Uterus (tissue), 4 donors: Measurements from ENCODE around the gene CD7. TPM values are rescaled to one million over a fixed set of nuclear protein-coding genes. Genes with fewer than 3 reads are reported as not detected.

Experiments
- DNase-seq, 2 donors: peaks; one replicate each; pipeline ENCODE4 v3.0.0-alpha.2; 2019 to 2020
- H3K27ac ChIP-seq, 2 donors: fragments of 200-600 bp; sonication (generic); 1 replicate in 1 of 2; 2 replicates in 1 of 2; pipeline ENCODE4 v1.5.1; 2016 to 2018
- H3K27me3 ChIP-seq, 2 donors: fragments of 200-600 bp; sonication (generic); one replicate each; pipeline ENCODE4 v1.5.1; 2018 to 2019; ENCODE audit warnings: control low read depth in 1 of 2
- H3K36me3 ChIP-seq, 2 donors: fragments of 200-600 bp; sonication (generic); one replicate each; pipeline ENCODE4 v1.5.1; 2019; ENCODE audit warnings: control low read depth in 1 of 2
- H3K4me1 ChIP-seq, 2 donors: fragments of 200-600 bp; sonication (generic); one replicate each; pipeline ENCODE4 v1.5.1; 2018 to 2019; ENCODE audit warnings: control low read depth in 1 of 2
- H3K4me3 ChIP-seq, 2 donors: fragments of 200-600 bp; sonication (generic); 1 replicate in 1 of 2; 2 replicates in 1 of 2; pipeline ENCODE4 v1.5.1; 2018 to 2019; ENCODE audit warnings: mild to moderate bottlenecking in 1 of 2
- H3K9me3 ChIP-seq, 2 donors: fragments of 200-600 bp; sonication (generic); one replicate each; pipeline ENCODE4 v1.5.1; 2019; ENCODE audit warnings: control low read depth in 1 of 2
- POLR2A ChIP-seq, 2 donors: fragments of 450-650 bp; IDR thresholded peaks; one replicate each; pipeline ENCODE4 v1.6.1; 2016; ENCODE audit warnings: antibody characterized with exemption in 2 of 2, mild to moderate bottlenecking in 1 of 2, moderate library complexity in 1 of 2
- intact Hi-C: fragments of 100-400 bp; cut with DNase I; formaldehyde crosslinking; loops from one replicate; pipeline ENCODE4 v1.15.1; 2023; ENCODE audit warnings: low total_unique reads
- total RNA-seq, 4 donors: library from RNA; depleted of rRNA in 3 of 4; stranded (reverse); fragments of >200 nt in 3 of 4; gene quantifications; one replicate each; pipeline versions ENCODE4 v1.1.0 to v1.2.4, GENCODE V29; 2014 to 2023
- TF ChIP-seq, protein P1 (sequence below), 4 experiments: fragments of 200-600 bp in 2 of 4; fragments of 450-650 bp in 2 of 4; sonication (generic) in 2 of 4; IDR thresholded peaks; one replicate each; pipeline ENCODE4 v1.5.1; 2016 to 2019; ENCODE audit warnings: antibody characterized with exemption in 4 of 4, mild to moderate bottlenecking in 2 of 4, moderate library complexity in 1 of 4
- donor health status: DM: yes; HTN: yes; CAD: no.

The CD7 gene
- total RNA-seq, 4 donors from 2014 or later, result 2.1 to 4.1 TPM; not detected in 2

- intact Hi-C loops, result no loop called here
- Histone ChIP-seq H3K27me3 (no peaks in the 10 kb centered on the region), H3K27ac (peak overlapping the region; percentile 99 to 100), H3K4me1 (peaks cover 0 to 24% of the 10 kb centered on the region in 2 donors), H3K36me3 (no peaks in the 10 kb centered on the region), H3K9me3 (no peaks in the 10 kb centered on the region), H3K4me3 (peak overlapping the region; percentile 96)
- no peak for DNase-seq
- TF ChIP-seq, protein P1, sequence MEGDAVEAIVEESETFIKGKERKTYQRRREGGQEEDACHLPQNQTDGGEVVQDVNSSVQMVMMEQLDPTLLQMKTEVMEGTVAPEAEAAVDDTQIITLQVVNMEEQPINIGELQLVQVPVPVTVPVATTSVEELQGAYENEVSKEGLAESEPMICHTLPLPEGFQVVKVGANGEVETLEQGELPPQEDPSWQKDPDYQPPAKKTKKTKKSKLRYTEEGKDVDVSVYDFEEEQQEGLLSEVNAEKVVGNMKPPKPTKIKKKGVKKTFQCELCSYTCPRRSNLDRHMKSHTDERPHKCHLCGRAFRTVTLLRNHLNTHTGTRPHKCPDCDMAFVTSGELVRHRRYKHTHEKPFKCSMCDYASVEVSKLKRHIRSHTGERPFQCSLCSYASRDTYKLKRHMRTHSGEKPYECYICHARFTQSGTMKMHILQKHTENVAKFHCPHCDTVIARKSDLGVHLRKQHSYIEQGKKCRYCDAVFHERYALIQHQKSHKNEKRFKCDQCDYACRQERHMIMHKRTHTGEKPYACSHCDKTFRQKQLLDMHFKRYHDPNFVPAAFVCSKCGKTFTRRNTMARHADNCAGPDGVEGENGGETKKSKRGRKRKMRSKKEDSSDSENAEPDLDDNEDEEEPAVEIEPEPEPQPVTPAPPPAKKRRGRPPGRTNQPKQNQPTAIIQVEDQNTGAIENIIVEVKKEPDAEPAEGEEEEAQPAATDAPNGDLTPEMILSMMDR (IDR thresholded peaks at IDR 0.05), result no peak
- no peak for TF ChIP-seq POLR2A (IDR thresholded peaks at IDR 0.05)
Measured at GRCh38 chr17:82274134-82275020, 43.0 kb downstream of the CD7 start.

GRCh38 chr17:82273327-82274133, 43.9 kb downstream of the CD7 start, which contains the start of gene CSNK1D:
Gene CSNK1D, minus strand, starts transcription at chr17:82273700. Its CDS starts 319 bp downstream, at chr17:82273381.
- H3K27ac ChIP-seq, result peak within 1 kb of the TSS; percentile 99 to 100
- DNase-seq, result peak; percentile 91
- intact Hi-C loops, result no loop called here
- no peaks in the 10 kb centered on the region for H3K36me3 ChIP-seq
- H3K4me3 ChIP-seq, result peak within 1 kb of the TSS; percentile 96
- peak; percentile 49 to 79 for TF ChIP-seq POLR2A (IDR thresholded peaks at IDR 0.05)
- TF ChIP-seq, protein P1 (IDR thresholded peaks at IDR 0.05), result no peak
- no peaks in the 10 kb centered on the region for H3K27me3 ChIP-seq
- H3K9me3 ChIP-seq, result no peaks in the 10 kb centered on the region
- H3K4me1 ChIP-seq, result peaks cover 0 to 26% of the 10 kb centered on the region in 2 donors

DNA sequence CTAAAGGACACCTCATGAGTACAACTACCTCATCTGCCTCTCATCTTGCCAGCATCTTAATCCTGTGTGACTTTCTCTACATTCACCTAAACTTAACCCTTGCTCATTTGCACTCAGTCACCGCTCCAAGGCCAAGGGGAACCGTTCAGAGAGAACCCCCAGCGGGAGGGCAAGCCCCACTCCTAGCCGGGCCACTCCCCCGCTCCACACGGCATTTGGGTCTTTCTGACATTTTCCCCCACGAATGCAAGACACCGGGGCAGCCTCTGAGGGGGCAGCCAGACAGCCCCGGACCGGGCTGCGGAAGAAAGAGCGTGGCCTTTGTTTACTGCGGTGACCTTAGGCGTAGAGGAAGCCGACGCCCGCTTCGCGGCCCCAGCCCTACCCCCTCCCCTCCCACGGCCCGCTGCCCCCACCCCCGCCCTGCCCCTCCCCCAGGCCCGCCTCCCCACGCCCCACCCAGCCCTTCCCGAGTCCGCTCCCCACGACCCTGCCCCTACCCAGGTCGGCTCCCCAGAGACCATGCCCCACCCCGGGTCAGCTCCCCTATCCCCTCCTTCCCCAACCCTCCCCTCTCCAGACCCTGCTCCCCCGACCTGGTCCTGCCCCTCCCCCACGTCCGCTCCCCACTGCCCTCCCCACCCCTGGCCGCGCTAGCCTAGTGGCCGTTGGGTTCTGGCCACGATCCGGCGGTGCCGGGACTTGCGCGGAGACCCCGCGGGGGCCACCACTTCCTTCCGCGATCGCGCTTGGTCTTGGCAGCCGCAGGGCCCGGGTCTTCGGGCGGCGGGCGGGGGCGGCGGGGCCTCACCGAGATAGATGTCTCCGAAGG, 44.7 kb downstream of the CD7 start:
- Histone ChIP-seq H3K9me3 (no peaks in the 10 kb centered on the region), H3K27ac (peak overlapping the region; percentile 99 to 100), H3K4me1 (peaks cover 5 to 34% of the 10 kb centered on the region in 2 donors), H3K36me3 (no peaks in the 10 kb centered on the region), H3K4me3 (peak overlapping the region; percentile 96), H3K27me3 (no peaks in the 10 kb centered on the region)
- TF ChIP-seq, protein P1 (IDR thresholded peaks at IDR 0.05), result no peak
- TF ChIP-seq POLR2A (IDR thresholded peaks at IDR 0.05), result no peak
- intact Hi-C loops, result no loop called here
- DNase-seq, result peak; percentile 46 to 52

GRCh38 chr17:82271401-82271800, 46.0 kb downstream of the CD7 start:
- Histone ChIP-seq H3K27ac (peak overlapping the region; percentile 99 to 100), H3K36me3 (no peaks in the 10 kb centered on the region), H3K9me3 (no peaks in the 10 kb centered on the region), H3K27me3 (no peaks in the 10 kb centered on the region), H3K4me3 (no peak overlapping the region), H3K4me1 (peaks cover 5 to 34% of the 10 kb centered on the region in 2 donors)
- DNase-seq, result no peak
- no peak for TF ChIP-seq POLR2A (IDR thresholded peaks at IDR 0.05)
- TF ChIP-seq, protein P1 (IDR thresholded peaks at IDR 0.05), result no peak
- intact Hi-C loops, result no loop called here
